CD8-positive, alpha-beta memory T cell (primary cell): ENCODE data around the gene MITD1. TPM values are rescaled to one million over a fixed set of nuclear protein-coding genes. Genes with fewer than 3 reads are reported as not detected.

Source experiments
- CTCF ChIA-PET: fragments of 350-600 bp; sonication (Branson Sonifier 250); formaldehyde crosslinking; loops from one replicate; lab custom pipeline; 2021; ENCODE audit warnings: antibody characterized with exemption; lab: Charles Lee
- POLR2A ChIA-PET: fragments of 350-600 bp; sonication (Branson Sonifier 250); formaldehyde crosslinking; loops from one replicate; lab custom pipeline; 2021; ENCODE audit warnings: antibody characterized with exemption; lab: Charles Lee
- DNase-seq, 5 donors: peaks; one replicate each; pipeline versions ENCODE4 v3.0.0 to v3.0.0-alpha.2; 2020 to 2022; ENCODE audit warnings: mixed read lengths in 1 of 5
- H3K27ac ChIP-seq: one replicate; pipeline ENCODE4 v1.7.0; 2013; ENCODE audit warnings: low read depth, mild to moderate bottlenecking, low read length, moderate library complexity
- H3K27me3 ChIP-seq: 2 replicates; pipeline ENCODE4 v1.7.0; 2013; ENCODE audit warnings: low read length, mild to moderate bottlenecking; ENCODE audit not compliant: insufficient read depth, poor library complexity, severe bottlenecking
- H3K36me3 ChIP-seq: 2 replicates; pipeline ENCODE4 v1.7.0; 2013; ENCODE audit warnings: mild to moderate bottlenecking, low read length, moderate library complexity; ENCODE audit not compliant: insufficient read depth
- H3K4me1 ChIP-seq: 2 replicates; pipeline ENCODE4 v1.7.0; 2013; ENCODE audit warnings: mild to moderate bottlenecking, low read length, moderate library complexity; ENCODE audit not compliant: insufficient read depth
- H3K4me3 ChIP-seq: 2 replicates; pipeline ENCODE4 v1.7.0; 2013; ENCODE audit warnings: mild to moderate bottlenecking, low read length
- H3K9me3 ChIP-seq: 2 replicates; pipeline ENCODE4 v1.7.0; 2013; ENCODE audit warnings: mild to moderate bottlenecking, low read length
- H3K27ac Mint-ChIP-seq, 8 donors: one replicate each; pipeline ENCODE4 v1.8.0; 2020 to 2021; ENCODE audit warnings: mixed read lengths in 8 of 8, mild to moderate bottlenecking in 6 of 8, inconsistent platforms in 3 of 8, moderate library complexity in 3 of 8
- H3K27me3 Mint-ChIP-seq, 2 donors: one replicate each; pipeline ENCODE4 v1.8.0; 2020 to 2021; ENCODE audit warnings: mixed read lengths in 2 of 2, mild to moderate bottlenecking in 1 of 2, moderate library complexity in 1 of 2
- H3K36me3 Mint-ChIP-seq, 3 donors: one replicate each; pipeline ENCODE4 v1.8.0; 2020 to 2021; ENCODE audit warnings: mixed read lengths in 3 of 3, inconsistent platforms in 1 of 3, mild to moderate bottlenecking in 1 of 3
- H3K4me1 Mint-ChIP-seq, 3 donors: one replicate each; pipeline ENCODE4 v1.8.0; 2020 to 2021; ENCODE audit warnings: mixed read lengths in 3 of 3, inconsistent platforms in 1 of 3, mild to moderate bottlenecking in 1 of 3
- H3K4me3 Mint-ChIP-seq, 7 donors: one replicate each; pipeline ENCODE4 v1.8.0; 2020 to 2021; ENCODE audit warnings: mixed read lengths in 7 of 7, mild to moderate bottlenecking in 6 of 7, moderate library complexity in 4 of 7, inconsistent platforms in 2 of 7
- H3K9me3 Mint-ChIP-seq, 5 donors: one replicate each; pipeline ENCODE4 v1.8.0; 2020 to 2022; ENCODE audit warnings: mixed read lengths in 5 of 5, mild to moderate bottlenecking in 3 of 5, moderate library complexity in 2 of 5, inconsistent platforms in 1 of 5
- polyA plus RNA-seq: library from polyadenylated mRNA; unstranded; fragments of 300-500 nt; fragmentation: Illumina TruSeq; gene quantifications from one replicate; pipeline ENCODE4 v1.2.3, GENCODE V29; 2021
- total RNA-seq, 2 experiments: library from RNA; stranded (reverse); gene quantifications; one replicate each; pipeline ENCODE4 v1.2.3, GENCODE V29; 2021

Gene MITD1
- total and polyA plus RNA-seq, 3 experiments from 2014 or later, result 43.1 to 58.7 (median 55.4) TPM

- no peaks in the 10 kb centered on the region for H3K27me3 Mint-ChIP-seq
Measured at GRCh38 chr2:99152199-99152895, 28.5 kb downstream of the MITD1 start.

GRCh38 chr2:99150706-99151105 is 30.2 kb downstream of the MITD1 start:
- ChIA-PET CTCF (no interaction called here), POLR2A (no interaction called here)
- peaks cover 15% of the 10 kb centered on the region for H3K4me1 ChIP-seq
- no peaks in the 10 kb centered on the region for H3K36me3 ChIP-seq
- no peaks in the 10 kb centered on the region for H3K9me3 ChIP-seq
- peak overlapping the region in 1 of 8 donors; percentile 6 for H3K27ac Mint-ChIP-seq
- H3K27me3 ChIP-seq, result no peaks in the 10 kb centered on the region
- H3K27me3 Mint-ChIP-seq, result peaks cover 0 to 2% of the 10 kb centered on the region in 2 donors
- no peaks in the 10 kb centered on the region for H3K9me3 Mint-ChIP-seq
- peaks cover 7 to 18% (median 11%) of the 10 kb centered on the region in 3 donors for H3K4me1 Mint-ChIP-seq
- peaks cover 0 to 21% (median 2%) of the 10 kb centered on the region in 3 donors for H3K36me3 Mint-ChIP-seq
- H3K4me3 Mint-ChIP-seq, result peak overlapping the region in 1 of 7 donors; percentile 62
- no peak overlapping the region for H3K27ac ChIP-seq
- no peak overlapping the region for H3K4me3 ChIP-seq
- DNase-seq, result no peak

More at GRCh38 chr2:99152199-99152895, 28.5 kb downstream of the MITD1 start:
- Histone ChIP-seq H3K27ac (no peak overlapping the region), H3K4me1 (peaks cover 24% of the 10 kb centered on the region), H3K27me3 (no peaks in the 10 kb centered on the region), H3K4me3 (no peak overlapping the region), H3K36me3 (peaks cover 6% of the 10 kb centered on the region), H3K9me3 (no peaks in the 10 kb centered on the region)
- H3K9me3 Mint-ChIP-seq, result no peaks in the 10 kb centered on the region
- H3K27ac Mint-ChIP-seq, result no peak overlapping the region
- ChIA-PET CTCF (no interaction called here), POLR2A (no interaction called here)
- peaks cover 23 to 29% (median 27%) of the 10 kb centered on the region in 3 donors for H3K4me1 Mint-ChIP-seq
- no peak for DNase-seq
- peaks cover 3 to 30% (median 6%) of the 10 kb centered on the region in 3 donors for H3K36me3 Mint-ChIP-seq
- no peak overlapping the region for H3K4me3 Mint-ChIP-seq

GRCh38 chr2:99141110-99142108 is 39.4 kb downstream of the MITD1 start, which contains the start of gene C2orf15:
TSS of gene C2orf15 (plus strand) at chr2:99141707. CDS start at chr2:99150559, 8,852 bp downstream.
- H3K36me3 ChIP-seq, result no peaks in the 10 kb centered on the region
- POLR2A ChIA-PET, result interaction anchor here (0.6 to 2.8 kb wide), 9 partner anchors 9 to 537 kb away, joined by 3 to 40 read pairs (median 3); partner anchors contain the start of genes EIF5B, LIPT1, MITD1 and MRPL30
- Mint-ChIP-seq H3K27me3 (no peaks in the 10 kb centered on the region), H3K9me3 (no peaks in the 10 kb centered on the region), H3K4me1 (peaks cover 19 to 28% (median 24%) of the 10 kb centered on the region in 3 donors), H3K27ac (peak within 1 kb of the TSS; percentile 83 to 99 (median 98)), H3K4me3 (peak within 1 kb of the TSS; percentile 92 to 99 (median 96)), H3K36me3 (peaks cover 4 to 15% (median 6%) of the 10 kb centered on the region in 3 donors)
- H3K9me3 ChIP-seq, result no peaks in the 10 kb centered on the region
- H3K27ac ChIP-seq, result peak within 1 kb of the TSS; percentile 90
- CTCF ChIA-PET, result interaction anchor here (0.9 to 1.7 kb wide), 6 partner anchors 12 to 195 kb away, joined by 3 to 4 read pairs (median 3); partner anchors contain the start of genes EIF5B, LIPT1 and TSGA10
- peaks cover 14% of the 10 kb centered on the region for H3K4me1 ChIP-seq
- H3K27me3 ChIP-seq, result no peaks in the 10 kb centered on the region
- peak; percentile 96 to 98 (median 97) for DNase-seq
- H3K4me3 ChIP-seq, result peak within 1 kb of the TSS; percentile 100

GRCh38 chr2:99140860-99141109 is 40.1 kb downstream of the MITD1 start:
- Mint-ChIP-seq H3K36me3 (peaks cover 4 to 12% (median 6%) of the 10 kb centered on the region in 3 donors), H3K4me1 (peaks cover 19 to 28% (median 24%) of the 10 kb centered on the region in 3 donors), H3K27me3 (no peaks in the 10 kb centered on the region), H3K27ac (peak overlapping the region; percentile 83 to 99 (median 98)), H3K4me3 (peak overlapping the region; percentile 92 to 99 (median 96)), H3K9me3 (peaks cover 0 to 3% (median 0%) of the 10 kb centered on the region in 5 donors)
- ChIA-PET CTCF (interaction anchor here (1.0 to 1.7 kb wide), 5 partner anchors 12 to 196 kb away, joined by 3 to 4 read pairs (median 3); partner anchors contain the start of genes EIF5B, LIPT1 and TSGA10), POLR2A (interaction anchor here (0.6 to 2.8 kb wide), 8 partner anchors 9 to 350 kb away, joined by 3 to 40 read pairs (median 4); partner anchors contain the start of genes EIF5B, LIPT1, MITD1 and MRPL30)
- H3K36me3 ChIP-seq, result no peaks in the 10 kb centered on the region
- no peaks in the 10 kb centered on the region for H3K27me3 ChIP-seq
- DNase-seq, result no peak
- peaks cover 14% of the 10 kb centered on the region for H3K4me1 ChIP-seq
- no peaks in the 10 kb centered on the region for H3K9me3 ChIP-seq
- peak overlapping the region; percentile 90 for H3K27ac ChIP-seq
- H3K4me3 ChIP-seq, result peak overlapping the region; percentile 100

- DNase-seq, result no peak
- POLR2A ChIA-PET, result interaction anchor here (0.6 to 2.8 kb wide), 7 partner anchors 10 to 350 kb away, joined by 3 to 40 read pairs (median 4); partner anchors contain the start of genes LIPT1, MITD1, MRPL30 and TSGA10
- no peaks in the 10 kb centered on the region for H3K9me3 ChIP-seq
Measured at GRCh38 chr2:99140056-99140859, 40.6 kb downstream of the MITD1 start.

GRCh38 chr2:99139003-99139402 is 41.9 kb downstream of the MITD1 start:
- H3K4me1 ChIP-seq, result peaks cover 14% of the 10 kb centered on the region
- peak overlapping the region in 2 of 8 donors; percentile 55 to 76 for H3K27ac Mint-ChIP-seq
- peaks cover 0 to 10% (median 3%) of the 10 kb centered on the region in 5 donors for H3K9me3 Mint-ChIP-seq
- no peak overlapping the region for H3K27ac ChIP-seq
- no peak overlapping the region for H3K4me3 ChIP-seq
- no peaks in the 10 kb centered on the region for H3K27me3 ChIP-seq
- no peak for DNase-seq
- H3K9me3 ChIP-seq, result no peaks in the 10 kb centered on the region
- POLR2A ChIA-PET, result no interaction called here
- CTCF ChIA-PET, result no interaction called here
- peak overlapping the region in 3 of 7 donors; percentile 12 to 87 (median 29) for H3K4me3 Mint-ChIP-seq
- H3K36me3 ChIP-seq, result no peaks in the 10 kb centered on the region
- H3K27me3 Mint-ChIP-seq, result peaks cover 0 to 2% of the 10 kb centered on the region in 2 donors
- peaks cover 19 to 28% (median 24%) of the 10 kb centered on the region in 3 donors for H3K4me1 Mint-ChIP-seq
- H3K36me3 Mint-ChIP-seq, result peaks cover 3 to 16% (median 11%) of the 10 kb centered on the region in 3 donors

More at GRCh38 chr2:99140056-99140859, 40.6 kb downstream of the MITD1 start:
- H3K4me1 ChIP-seq, result peaks cover 14% of the 10 kb centered on the region
- CTCF ChIA-PET, result interaction anchor here (1.0 to 1.7 kb wide), 5 partner anchors 13 to 197 kb away, joined by 3 to 4 read pairs (median 3); partner anchors contain the start of genes EIF5B, LIPT1 and TSGA10
- Mint-ChIP-seq H3K4me1 (peaks cover 19 to 28% (median 24%) of the 10 kb centered on the region in 3 donors), H3K4me3 (peak overlapping the region; percentile 92 to 99 (median 96)), H3K9me3 (peaks cover 0 to 3% (median 0%) of the 10 kb centered on the region in 5 donors), H3K27me3 (peaks cover 0 to 2% of the 10 kb centered on the region in 2 donors), H3K36me3 (peaks cover 6 to 12% (median 8%) of the 10 kb centered on the region in 3 donors), H3K27ac (peak overlapping the region; percentile 83 to 99 (median 98))
- H3K36me3 ChIP-seq, result no peaks in the 10 kb centered on the region
- peak overlapping the region; percentile 100 for H3K4me3 ChIP-seq
- H3K27ac ChIP-seq, result peak overlapping the region; percentile 90
- no peaks in the 10 kb centered on the region for H3K27me3 ChIP-seq
